Posterior cingulate gyrus (tissue), 11 donors: ENCODE measurements around the gene PDIA5.

Experiments used
- DNase-seq, 10 donors: peaks; one replicate each; pipeline versions ENCODE4 v3.0.0 to v3.0.0-alpha.2; 2020 to 2021; ENCODE audit warnings: mixed read lengths in 3 of 10
- intact Hi-C: fragments of 100-400 bp; cut with DNase I; formaldehyde crosslinking; loops from one replicate; pipeline ENCODE4 v1.15.1; 2023

The PDIA5 gene

DNA sequence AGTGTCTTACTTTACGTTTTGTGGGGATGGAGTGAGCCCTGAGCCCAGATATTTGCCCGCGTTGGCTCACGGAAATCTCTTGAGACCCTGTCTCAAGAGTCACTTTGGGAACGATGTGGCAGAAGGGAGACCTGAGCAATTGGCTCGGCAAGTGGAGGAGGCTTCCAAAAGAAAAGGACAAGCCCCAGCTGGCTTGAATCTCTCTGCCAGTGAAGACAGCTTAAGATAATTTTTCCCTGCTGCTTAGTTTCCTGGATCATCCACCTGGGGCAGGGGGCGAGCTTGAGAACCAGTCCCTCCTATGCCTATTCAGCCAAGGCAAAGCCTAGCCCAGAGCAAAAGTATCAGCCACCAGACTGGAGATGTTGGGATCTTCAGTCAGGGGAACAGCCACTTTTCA, 135.6 kb downstream of the PDIA5 start:
- intact Hi-C loops: loop anchor here (5.0 kb wide), 1 partner anchor 135 kb away; the partner anchor contains the start of gene PDIA5
- DNase-seq: no peak
